IMR-90 (cell line): Measurements from ENCODE around the gene ST8SIA2. TPM values are rescaled to one million over a fixed set of nuclear protein-coding genes. Genes with fewer than 3 reads are reported as not detected.

Source experiments
- ATAC-seq: fragments of 200-7000 bp; cut with Tn5 transposase; 2 replicates; pipeline ENCODE4 v1.9.1; 2020; ENCODE audit warnings: low read depth, mild to moderate bottlenecking, moderate library complexity
- BruUV-seq: library from RNA; stranded (reverse); fragments of 400-500 nt; replicated peaks from 2 replicates; lab custom pipeline; 2021; lab: Mats Ljungman, UMichigan
- CTCF ChIA-PET: fragments of 300-600 bp; formaldehyde crosslinking; extraction: SDS; loops from one replicate; lab custom pipeline; 2021; ENCODE audit warnings: antibody characterized with exemption; lab: Yijun Ruan, JAX
- POLR2A ChIA-PET: fragments of 300-600 bp; sonication (Branson Sonifier 250); formaldehyde crosslinking; loops from one replicate; lab custom pipeline; 2022; ENCODE audit warnings: antibody characterized with exemption; ENCODE audit not compliant: unreplicated experiment; lab: Charles Lee
- DNase-seq: peaks from one replicate; pipeline ENCODE4 v3.0.0; 2013
- H2AFZ ChIP-seq: replicated peaks from 2 replicates; pipeline ENCODE3; 2013; ENCODE audit warnings: low read length, mild to moderate bottlenecking; ENCODE audit not compliant: poor library complexity
- H2AK5ac ChIP-seq: 2 replicates; pipeline ENCODE4 v1.6.1; 2013; ENCODE audit warnings: low read depth, low read length, inconsistent platforms
- H2AK9ac ChIP-seq: replicated peaks from 2 replicates; pipeline ENCODE3; 2013; ENCODE audit warnings: mild to moderate bottlenecking, low read depth, low read length, moderate library complexity; ENCODE audit not compliant: poor library complexity
- H2BK120ac ChIP-seq: 2 replicates; pipeline ENCODE4 v1.6.1; 2013; ENCODE audit warnings: low read depth, low read length, inconsistent platforms
- H2BK15ac ChIP-seq: 3 replicates; pipeline ENCODE4 v1.6.1; 2013; ENCODE audit warnings: low read depth, low read length, inconsistent platforms
- H2BK20ac ChIP-seq: 2 replicates; pipeline ENCODE4 v1.6.1; 2013; ENCODE audit warnings: low read depth, mild to moderate bottlenecking, inconsistent platforms, low read length, moderate library complexity
- H2BK5ac ChIP-seq: 2 replicates; pipeline ENCODE4 v1.6.1; 2013; ENCODE audit warnings: mild to moderate bottlenecking, low read depth, low read length, inconsistent platforms; ENCODE audit not compliant: poor library complexity, severe bottlenecking
- H3K14ac ChIP-seq: replicated peaks from 2 replicates; pipeline ENCODE4 v1.6.1; 2013; ENCODE audit warnings: low read depth, low read length, inconsistent platforms
- H3K18ac ChIP-seq: 2 replicates; pipeline ENCODE4 v1.6.1; 2013; ENCODE audit warnings: low read depth, low read length, control low read depth
- H3K23ac ChIP-seq: 2 replicates; pipeline ENCODE4 v1.6.1; 2013; ENCODE audit warnings: low read depth, low read length, inconsistent platforms
- H3K27ac ChIP-seq: 2 replicates; pipeline ENCODE4 v1.5.1; 2013; ENCODE audit warnings: mild to moderate bottlenecking, control low read depth, low read length; ENCODE audit not compliant: insufficient read depth
- H3K27me3 ChIP-seq: 2 replicates; pipeline ENCODE4 v1.6.1; 2013; ENCODE audit warnings: low read length; ENCODE audit not compliant: control insufficient read depth, insufficient read depth
- H3K36me3 ChIP-seq: 2 replicates; pipeline ENCODE4 v1.6.1; 2013; ENCODE audit warnings: low read length, mixed read lengths; ENCODE audit not compliant: control insufficient read depth, insufficient read depth
- H3K4ac ChIP-seq: 2 replicates; pipeline ENCODE4 v1.6.1; 2013; ENCODE audit warnings: low read depth, low read length, inconsistent platforms
- H3K4me1 ChIP-seq: 2 replicates; pipeline ENCODE4 v1.6.1; 2013; ENCODE audit warnings: low read length, mixed read lengths; ENCODE audit not compliant: control insufficient read depth, insufficient read depth
- H3K4me2 ChIP-seq: 2 replicates; pipeline ENCODE4 v1.6.1; 2013; ENCODE audit warnings: low read depth, mild to moderate bottlenecking, control low read depth, low read length, moderate library complexity
- H3K4me3 ChIP-seq: 2 replicates; pipeline ENCODE4 v1.5.1; 2013; ENCODE audit warnings: low read depth, mild to moderate bottlenecking, control low read depth, low read length, moderate library complexity; ENCODE audit not compliant: insufficient read depth
- H3K56ac ChIP-seq: 2 replicates; pipeline ENCODE4 v1.6.1; 2013; ENCODE audit warnings: low read length, inconsistent platforms; ENCODE audit not compliant: insufficient read depth; ENCODE audit errors: extremely low read depth
- H3K79me1 ChIP-seq, 2 experiments: 2 replicates each; pipeline ENCODE4 v1.6.1; 2013; ENCODE audit warnings: low read length in 2 of 2, inconsistent platforms in 1 of 2, low read depth in 1 of 2
- H3K9ac ChIP-seq: 2 replicates; pipeline ENCODE4 v1.6.1; 2013; ENCODE audit warnings: low read depth, low read length, control low read depth
- H3K9me1 ChIP-seq: 2 replicates; pipeline ENCODE4 v1.6.1; 2013; ENCODE audit warnings: low read length, inconsistent platforms; ENCODE audit not compliant: insufficient read depth
- H3K9me3 ChIP-seq: 2 replicates; pipeline ENCODE4 v1.6.1; 2013; ENCODE audit warnings: low read length; ENCODE audit not compliant: control insufficient read depth, insufficient read depth
- H4K20me1 ChIP-seq: 2 replicates; pipeline ENCODE4 v1.6.1; 2013; ENCODE audit warnings: low read length, inconsistent platforms; ENCODE audit not compliant: insufficient read depth
- H4K5ac ChIP-seq: 2 replicates; pipeline ENCODE4 v1.6.1; 2013; ENCODE audit warnings: mild to moderate bottlenecking, low read depth, low read length, control low read depth
- H4K8ac ChIP-seq, 2 experiments: 2 replicates each; pipeline ENCODE4 v1.6.1; 2013; ENCODE audit warnings: low read depth in 2 of 2, low read length in 2 of 2, control low read depth in 1 of 2, inconsistent platforms in 1 of 2
- H4K91ac ChIP-seq: 2 replicates; pipeline ENCODE4 v1.6.1; 2013; ENCODE audit warnings: low read depth, low read length, inconsistent platforms; ENCODE audit not compliant: insufficient read depth
- ELK1 ChIP-seq: fragments of 150-350 bp; IDR thresholded peaks from 2 replicates; pipeline ENCODE4 v1.6.1; 2016; ENCODE audit warnings: low read depth, mild to moderate bottlenecking, low read length, moderate library complexity, borderline replicate concordance
- SMC3 ChIP-seq: fragments of 150-350 bp; IDR thresholded peaks from 2 replicates; pipeline ENCODE4 v1.6.1; 2016; ENCODE audit warnings: low read depth, mild to moderate bottlenecking, antibody characterized with exemption, low read length, moderate library complexity
- WGBS, 2 experiments: methylation state at CpG; one replicate each; pipeline versions ENCODE4 v1.1.5 to v1.1.7; 2013; ENCODE audit warnings: missing lambda C conversion rate in 2 of 2; ENCODE audit not compliant: insufficient read length in 1 of 2; ENCODE audit errors: extremely low coverage in 2 of 2; 5-methylcytosine and 5-hydroxymethylcytosine counted together
- dilution Hi-C: fragments of 300-500 bp; cut with HindIII; formaldehyde crosslinking; loops from one replicate; pipeline ENCODE4 v1.14.3; 2018; ENCODE audit warnings: low sequenced_read_pairs; ENCODE audit not compliant: unreplicated experiment
- in situ Hi-C: fragments of 300-500 bp; cut with MboI; formaldehyde crosslinking; loops from 3 replicates; pipeline ENCODE4 v1.14.3; 2019; ENCODE audit warnings: low sequenced_read_pairs, inconsistent platforms, mixed read lengths
- intact Hi-C: fragments of 100-400 bp; cut with micrococcal nuclease; formaldehyde crosslinking; loops from 2 replicates; pipeline ENCODE4 v1.10.0; 2022
- polyA plus RNA-seq, 3 experiments: library from polyadenylated mRNA; depleted of rRNA; stranded (reverse); fragments of >200 nt; gene quantifications; 2 replicates each; pipeline ENCODE4 v1.2.3, GENCODE V29; 2012; ENCODE audit warnings: low replicate concordance in 1 of 3
- total RNA-seq: library from RNA; depleted of rRNA; stranded (reverse); fragments of >200 nt; gene quantifications from 2 replicates; pipeline ENCODE4 v1.2.3, GENCODE V29; 2012

The ST8SIA2 gene
- total and polyA plus RNA-seq, 2 of the 4 experiments (the other 2 are of a cell fraction) = not detected

DNA sequence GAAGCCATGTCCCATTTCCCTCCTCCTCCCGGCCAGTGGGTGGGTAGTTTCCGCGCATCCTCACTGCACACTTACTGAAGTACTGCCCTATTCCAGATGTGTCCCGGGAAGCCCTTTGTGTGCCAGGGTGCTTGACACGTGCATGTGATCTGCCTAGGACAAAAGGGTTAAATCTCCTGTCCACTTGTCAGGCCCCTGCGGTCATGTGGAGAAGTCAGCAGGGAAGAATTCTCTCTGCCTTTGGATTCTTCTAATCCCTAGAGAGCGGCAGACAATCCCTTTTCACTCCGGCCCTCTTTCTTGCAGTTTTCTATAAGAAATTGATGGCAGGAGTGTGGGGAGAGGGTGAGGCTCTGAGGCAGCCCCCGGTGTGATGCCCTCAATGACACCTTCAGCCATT, 19.8 kb downstream of the ST8SIA2 start:
- CTCF ChIA-PET = no interaction called here
- H2BK15ac ChIP-seq = no peak overlapping the region

More for the DNA sequence above, 19.8 kb downstream of the ST8SIA2 start:
- H3K36me3 ChIP-seq = no peaks in the 10 kb centered on the region
- H2BK120ac ChIP-seq = no peak overlapping the region
- no TSS peak for BruUV-seq
- no peak overlapping the region for H3K9ac ChIP-seq
- in situ Hi-C loops (no loop called here), intact Hi-C loops (no loop called here), dilution Hi-C loops (no loop called here)
- H2BK20ac ChIP-seq = no peak overlapping the region
- H3K9me1 ChIP-seq = no peaks in the 10 kb centered on the region
- no peak overlapping the region for H4K91ac ChIP-seq
- H3K79me1 ChIP-seq = no peaks in the 10 kb centered on the region
- H4K20me1 ChIP-seq = no peaks in the 10 kb centered on the region
- H3K27ac ChIP-seq = no peak overlapping the region
- DNase-seq = no peak
- POLR2A ChIA-PET = no interaction called here
- H3K4me1 ChIP-seq = no peaks in the 10 kb centered on the region
- no peak overlapping the region for H3K18ac ChIP-seq
- no peak overlapping the region for H4K8ac ChIP-seq
- H3K14ac ChIP-seq = no peak overlapping the region
- H2AK5ac ChIP-seq = no peak overlapping the region
- TF ChIP-seq SMC3 (no peak), ELK1 (no peak)
- no peak overlapping the region for H3K4me2 ChIP-seq
- no peaks in the 10 kb centered on the region for H3K9me3 ChIP-seq
- no peak for ATAC-seq
- H3K4me3 ChIP-seq = no peak overlapping the region
- H3K56ac ChIP-seq = no peak overlapping the region
- H3K23ac ChIP-seq = no peak overlapping the region
- no peak overlapping the region for H4K5ac ChIP-seq
- H2AK9ac ChIP-seq = no peak overlapping the region
- no CpG with 5 or more reads among the region's 9 CpGs for WGBS, 2 experiments
- no peak overlapping the region for H2BK5ac ChIP-seq
- H3K27me3 ChIP-seq = no peaks in the 10 kb centered on the region
- no peak overlapping the region for H3K4ac ChIP-seq
- no peak overlapping the region for H2AFZ ChIP-seq
